ENCODE results near the gene HK1.

Gene HK1

DNA sequence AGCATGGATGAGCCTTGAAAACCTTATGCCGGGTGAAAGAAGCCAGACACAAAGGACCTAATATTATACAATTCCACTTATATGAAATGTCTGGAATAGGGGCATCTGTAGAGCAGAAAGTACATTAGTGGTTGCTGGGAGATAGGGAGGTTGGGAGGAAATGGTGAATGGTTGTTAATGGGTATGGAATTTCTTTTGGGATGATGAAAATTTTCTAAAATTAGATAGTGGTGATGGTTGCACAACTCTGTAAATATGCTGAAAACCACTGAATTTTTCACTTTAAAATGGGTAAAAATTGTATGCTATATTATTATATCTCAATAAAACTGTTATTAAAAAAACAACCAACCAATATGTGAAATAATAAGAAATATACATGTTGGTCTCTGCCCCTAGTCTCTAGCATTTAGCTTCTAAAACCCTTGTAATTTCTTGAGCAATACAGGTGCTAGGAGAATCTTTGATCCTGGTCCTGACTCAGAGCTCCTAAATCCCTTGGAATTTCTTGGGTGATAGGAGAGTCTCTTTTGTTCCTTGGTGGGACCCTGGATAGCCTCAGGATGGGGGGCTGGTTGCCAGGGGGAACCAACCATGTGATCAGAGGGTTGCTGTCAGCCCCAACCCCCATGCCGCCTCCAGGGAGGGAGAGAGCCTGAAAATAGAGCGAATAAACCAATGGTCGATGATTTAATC is 74.4 kb downstream of the HK1 start:
- H3K9ac ChIP-seq (ENCODE audit: low read length) = no peak overlapping the region
- H4K20me1 ChIP-seq (ENCODE audit: insufficient read depth, low read length) = no peaks in the 10 kb centered on the region
- no peak overlapping the region for H3K27ac ChIP-seq (ENCODE audit: low read length)
- no peaks in the 10 kb centered on the region for H3K9me3 ChIP-seq (ENCODE audit: insufficient read depth, low read length)
- no peaks in the 10 kb centered on the region for H3K36me3 ChIP-seq (replicated peaks; ENCODE audit: low read depth, low read length)
- H3K79me2 ChIP-seq (ENCODE audit: low read length) = no peaks in the 10 kb centered on the region
- no peak overlapping the region for H3K4me3 ChIP-seq (ENCODE audit: low read length)
- no peak overlapping the region for H3K4me2 ChIP-seq (ENCODE audit: low read length)
- H3K4me1 ChIP-seq (ENCODE audit: low read length) = peaks cover 14% of the 10 kb centered on the region
- H3K27me3 ChIP-seq (ENCODE audit: low read depth, low read length) = no peaks in the 10 kb centered on the region
- H2AFZ ChIP-seq (ENCODE audit: low read depth, low read length) = no peak overlapping the region
- no peak for TF ChIP-seq EZH2phosphoT487 (IDR thresholded peaks at IDR 0.05; ENCODE audit: low read depth)
- TF ChIP-seq CTCF (IDR thresholded peaks at IDR 0.05; ENCODE audit: low read depth, low read length) = no peak

GRCh38 chr10:69353977-69354635 is 75.8 kb downstream of the HK1 start:
- no peak overlapping the region for H3K9ac ChIP-seq (ENCODE audit: low read length)
- no peak overlapping the region for H3K4me3 ChIP-seq (ENCODE audit: low read length)
- no peak overlapping the region for H2AFZ ChIP-seq (ENCODE audit: low read depth, low read length)
- no peaks in the 10 kb centered on the region for H3K27me3 ChIP-seq (ENCODE audit: low read depth, low read length)
- no peak overlapping the region for H3K4me2 ChIP-seq (ENCODE audit: low read length)
- no peaks in the 10 kb centered on the region for H3K36me3 ChIP-seq (replicated peaks; ENCODE audit: low read depth, low read length)
- H3K4me1 ChIP-seq (ENCODE audit: low read length) = peaks cover 2% of the 10 kb centered on the region
- no peaks in the 10 kb centered on the region for H4K20me1 ChIP-seq (ENCODE audit: insufficient read depth, low read length)
- H3K27ac ChIP-seq (ENCODE audit: low read length) = no peak overlapping the region
- H3K79me2 ChIP-seq (ENCODE audit: low read length) = no peaks in the 10 kb centered on the region
- TF ChIP-seq CTCF (IDR thresholded peaks at IDR 0.05; ENCODE audit: low read depth, low read length) (no peak), EZH2phosphoT487 (IDR thresholded peaks at IDR 0.05; ENCODE audit: low read depth) (no peak)
- no peaks in the 10 kb centered on the region for H3K9me3 ChIP-seq (ENCODE audit: insufficient read depth, low read length)

- H3K4me1 ChIP-seq (ENCODE audit: low read length) = no peaks in the 10 kb centered on the region
- no peaks in the 10 kb centered on the region for H3K27me3 ChIP-seq (ENCODE audit: low read depth, low read length)
- no peaks in the 10 kb centered on the region for H3K36me3 ChIP-seq (replicated peaks; ENCODE audit: low read depth, low read length)
- no peak overlapping the region for H3K9ac ChIP-seq (ENCODE audit: low read length)
- no peak overlapping the region for H3K27ac ChIP-seq (ENCODE audit: low read length)
- TF ChIP-seq EZH2phosphoT487 (IDR thresholded peaks at IDR 0.05; ENCODE audit: low read depth) (no peak), CTCF (IDR thresholded peaks at IDR 0.05; ENCODE audit: low read depth, low read length) (no peak)
- H3K9me3 ChIP-seq (ENCODE audit: insufficient read depth, low read length) = no peaks in the 10 kb centered on the region
- H2AFZ ChIP-seq (ENCODE audit: low read depth, low read length) = no peak overlapping the region
- H3K4me3 ChIP-seq (ENCODE audit: low read length) = no peak overlapping the region
- no peaks in the 10 kb centered on the region for H4K20me1 ChIP-seq (ENCODE audit: insufficient read depth, low read length)
- no peak overlapping the region for H3K4me2 ChIP-seq (ENCODE audit: low read length)
- no peaks in the 10 kb centered on the region for H3K79me2 ChIP-seq (ENCODE audit: low read length)
Measured at GRCh38 chr10:69356187-69356586, 77.9 kb downstream of the HK1 start.

DNA sequence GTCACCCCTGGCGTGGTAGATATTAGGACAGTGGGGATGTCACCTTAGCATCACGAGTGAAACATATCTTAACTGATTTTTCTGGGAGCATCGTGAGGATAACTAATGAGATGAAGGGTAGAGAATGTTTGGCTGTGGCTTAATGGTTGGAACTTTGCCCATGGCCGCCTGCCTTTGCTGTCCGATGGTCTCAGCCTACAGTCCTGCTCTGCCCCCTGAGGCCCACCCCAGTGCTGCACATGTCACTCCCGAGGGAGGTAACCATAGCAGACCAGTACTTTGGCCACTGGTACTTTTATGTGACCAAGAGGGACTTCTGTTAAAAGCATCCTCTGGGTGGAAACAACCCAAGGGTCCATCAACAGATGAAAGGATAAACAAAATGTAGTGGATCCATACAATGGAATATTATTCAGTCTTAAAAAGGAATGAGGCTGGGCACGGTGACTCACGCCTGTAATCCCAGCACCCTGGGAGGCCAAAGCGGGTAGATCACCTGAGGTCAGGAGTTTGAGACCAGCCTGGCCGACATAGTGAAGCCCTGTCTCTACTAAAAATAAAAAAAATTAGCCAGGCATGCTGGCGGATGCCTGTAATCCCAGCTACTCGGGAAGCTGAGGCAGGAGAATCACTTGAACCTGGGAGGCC is 80.0 kb downstream of the HK1 start:
- no peaks in the 10 kb centered on the region for H4K20me1 ChIP-seq (ENCODE audit: insufficient read depth, low read length)
- H3K27me3 ChIP-seq (ENCODE audit: low read depth, low read length) = no peaks in the 10 kb centered on the region
- no peaks in the 10 kb centered on the region for H3K9me3 ChIP-seq (ENCODE audit: insufficient read depth, low read length)
- H3K36me3 ChIP-seq (replicated peaks; ENCODE audit: low read depth, low read length) = no peaks in the 10 kb centered on the region
- no peak overlapping the region for H2AFZ ChIP-seq (ENCODE audit: low read depth, low read length)
- no peaks in the 10 kb centered on the region for H3K79me2 ChIP-seq (ENCODE audit: low read length)
- TF ChIP-seq EZH2phosphoT487 (IDR thresholded peaks at IDR 0.05; ENCODE audit: low read depth) (no peak), CTCF (IDR thresholded peaks at IDR 0.05; ENCODE audit: low read depth, low read length) (no peak)
- H3K9ac ChIP-seq (ENCODE audit: low read length) = no peak overlapping the region
- H3K4me2 ChIP-seq (ENCODE audit: low read length) = no peak overlapping the region
- no peak overlapping the region for H3K4me3 ChIP-seq (ENCODE audit: low read length)
- no peaks in the 10 kb centered on the region for H3K4me1 ChIP-seq (ENCODE audit: low read length)
- H3K27ac ChIP-seq (ENCODE audit: low read length) = no peak overlapping the region
